ENCODE results near the gene ANGPTL4.

DNA sequence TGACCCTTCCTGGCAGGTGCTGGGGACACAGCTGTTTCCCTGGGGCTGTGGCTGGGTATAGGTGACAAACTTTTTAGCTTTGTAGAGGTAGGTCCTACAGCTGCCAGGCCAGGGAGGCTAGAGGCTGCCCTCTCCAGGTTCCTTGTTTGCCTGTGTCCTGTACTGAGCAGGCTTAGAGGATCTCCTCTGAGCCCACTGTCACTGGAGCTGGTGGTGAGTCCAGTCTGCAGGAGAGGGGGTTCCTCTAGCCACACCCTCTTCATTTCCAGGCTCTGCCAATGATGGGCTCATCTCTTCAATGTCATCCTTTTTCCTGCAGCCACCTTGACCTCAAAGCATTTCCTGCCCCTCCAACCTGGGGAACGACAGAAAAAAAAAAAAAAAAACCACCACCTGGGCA, 13.6 kb downstream of the ANGPTL4 start:
- TF ChIP-seq, protein P1, sequence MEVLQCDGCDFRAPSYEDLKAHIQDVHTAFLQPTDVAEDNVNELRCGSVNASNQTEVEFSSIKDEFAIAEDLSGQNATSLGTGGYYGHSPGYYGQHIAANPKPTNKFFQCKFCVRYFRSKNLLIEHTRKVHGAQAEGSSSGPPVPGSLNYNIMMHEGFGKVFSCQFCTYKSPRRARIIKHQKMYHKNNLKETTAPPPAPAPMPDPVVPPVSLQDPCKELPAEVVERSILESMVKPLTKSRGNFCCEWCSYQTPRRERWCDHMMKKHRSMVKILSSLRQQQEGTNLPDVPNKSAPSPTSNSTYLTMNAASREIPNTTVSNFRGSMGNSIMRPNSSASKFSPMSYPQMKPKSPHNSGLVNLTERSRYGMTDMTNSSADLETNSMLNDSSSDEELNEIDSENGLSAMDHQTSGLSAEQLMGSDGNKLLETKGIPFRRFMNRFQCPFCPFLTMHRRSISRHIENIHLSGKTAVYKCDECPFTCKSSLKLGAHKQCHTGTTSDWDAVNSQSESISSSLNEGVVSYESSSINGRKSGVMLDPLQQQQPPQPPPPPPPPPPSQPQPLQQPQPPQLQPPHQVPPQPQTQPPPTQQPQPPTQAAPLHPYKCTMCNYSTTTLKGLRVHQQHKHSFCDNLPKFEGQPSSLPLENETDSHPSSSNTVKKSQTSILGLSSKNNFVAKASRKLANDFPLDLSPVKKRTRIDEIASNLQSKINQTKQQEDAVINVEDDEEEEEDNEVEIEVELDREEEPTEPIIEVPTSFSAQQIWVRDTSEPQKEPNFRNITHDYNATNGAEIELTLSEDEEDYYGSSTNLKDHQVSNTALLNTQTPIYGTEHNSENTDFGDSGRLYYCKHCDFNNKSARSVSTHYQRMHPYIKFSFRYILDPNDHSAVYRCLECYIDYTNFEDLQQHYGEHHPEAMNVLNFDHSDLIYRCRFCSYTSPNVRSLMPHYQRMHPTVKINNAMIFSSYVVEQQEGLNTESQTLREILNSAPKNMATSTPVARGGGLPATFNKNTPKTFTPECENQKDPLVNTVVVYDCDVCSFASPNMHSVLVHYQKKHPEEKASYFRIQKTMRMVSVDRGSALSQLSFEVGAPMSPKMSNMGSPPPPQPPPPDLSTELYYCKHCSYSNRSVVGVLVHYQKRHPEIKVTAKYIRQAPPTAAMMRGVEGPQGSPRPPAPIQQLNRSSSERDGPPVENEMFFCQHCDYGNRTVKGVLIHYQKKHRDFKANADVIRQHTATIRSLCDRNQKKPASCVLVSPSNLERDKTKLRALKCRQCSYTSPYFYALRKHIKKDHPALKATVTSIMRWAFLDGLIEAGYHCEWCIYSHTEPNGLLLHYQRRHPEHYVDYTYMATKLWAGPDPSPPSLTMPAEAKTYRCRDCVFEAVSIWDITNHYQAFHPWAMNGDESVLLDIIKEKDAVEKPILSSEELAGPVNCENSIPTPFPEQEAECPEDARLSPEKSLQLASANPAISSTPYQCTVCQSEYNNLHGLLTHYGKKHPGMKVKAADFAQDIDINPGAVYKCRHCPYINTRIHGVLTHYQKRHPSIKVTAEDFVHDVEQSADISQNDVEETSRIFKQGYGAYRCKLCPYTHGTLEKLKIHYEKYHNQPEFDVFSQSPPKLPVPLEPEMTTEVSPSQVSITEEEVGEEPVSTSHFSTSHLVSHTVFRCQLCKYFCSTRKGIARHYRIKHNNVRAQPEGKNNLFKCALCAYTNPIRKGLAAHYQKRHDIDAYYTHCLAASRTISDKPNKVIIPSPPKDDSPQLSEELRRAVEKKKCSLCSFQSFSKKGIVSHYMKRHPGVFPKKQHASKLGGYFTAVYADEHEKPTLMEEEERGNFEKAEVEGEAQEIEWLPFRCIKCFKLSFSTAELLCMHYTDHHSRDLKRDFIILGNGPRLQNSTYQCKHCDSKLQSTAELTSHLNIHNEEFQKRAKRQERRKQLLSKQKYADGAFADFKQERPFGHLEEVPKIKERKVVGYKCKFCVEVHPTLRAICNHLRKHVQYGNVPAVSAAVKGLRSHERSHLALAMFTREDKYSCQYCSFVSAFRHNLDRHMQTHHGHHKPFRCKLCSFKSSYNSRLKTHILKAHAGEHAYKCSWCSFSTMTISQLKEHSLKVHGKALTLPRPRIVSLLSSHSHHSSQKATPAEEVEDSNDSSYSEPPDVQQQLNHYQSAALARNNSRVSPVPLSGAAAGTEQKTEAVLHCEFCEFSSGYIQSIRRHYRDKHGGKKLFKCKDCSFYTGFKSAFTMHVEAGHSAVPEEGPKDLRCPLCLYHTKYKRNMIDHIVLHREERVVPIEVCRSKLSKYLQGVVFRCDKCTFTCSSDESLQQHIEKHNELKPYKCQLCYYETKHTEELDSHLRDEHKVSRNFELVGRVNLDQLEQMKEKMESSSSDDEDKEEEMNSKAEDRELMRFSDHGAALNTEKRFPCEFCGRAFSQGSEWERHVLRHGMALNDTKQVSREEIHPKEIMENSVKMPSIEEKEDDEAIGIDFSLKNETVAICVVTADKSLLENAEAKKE (CRISPR knock-in tag; IDR thresholded peaks at IDR 0.05) = no peak
- TF ChIP-seq EZH2phosphoT487 (IDR thresholded peaks at IDR 0.05; ENCODE audit: unreplicated experiment) (no peak), EZH2 (IDR thresholded peaks at IDR 0.05; ENCODE audit: low read depth, unreplicated experiment) (no peak), CREB1 (CRISPR knock-in tag; IDR thresholded peaks at IDR 0.05; ENCODE audit: low read depth) (no peak)
- TF ChIP-seq, protein P2, sequence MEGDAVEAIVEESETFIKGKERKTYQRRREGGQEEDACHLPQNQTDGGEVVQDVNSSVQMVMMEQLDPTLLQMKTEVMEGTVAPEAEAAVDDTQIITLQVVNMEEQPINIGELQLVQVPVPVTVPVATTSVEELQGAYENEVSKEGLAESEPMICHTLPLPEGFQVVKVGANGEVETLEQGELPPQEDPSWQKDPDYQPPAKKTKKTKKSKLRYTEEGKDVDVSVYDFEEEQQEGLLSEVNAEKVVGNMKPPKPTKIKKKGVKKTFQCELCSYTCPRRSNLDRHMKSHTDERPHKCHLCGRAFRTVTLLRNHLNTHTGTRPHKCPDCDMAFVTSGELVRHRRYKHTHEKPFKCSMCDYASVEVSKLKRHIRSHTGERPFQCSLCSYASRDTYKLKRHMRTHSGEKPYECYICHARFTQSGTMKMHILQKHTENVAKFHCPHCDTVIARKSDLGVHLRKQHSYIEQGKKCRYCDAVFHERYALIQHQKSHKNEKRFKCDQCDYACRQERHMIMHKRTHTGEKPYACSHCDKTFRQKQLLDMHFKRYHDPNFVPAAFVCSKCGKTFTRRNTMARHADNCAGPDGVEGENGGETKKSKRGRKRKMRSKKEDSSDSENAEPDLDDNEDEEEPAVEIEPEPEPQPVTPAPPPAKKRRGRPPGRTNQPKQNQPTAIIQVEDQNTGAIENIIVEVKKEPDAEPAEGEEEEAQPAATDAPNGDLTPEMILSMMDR (conservative IDR thresholded peaks at IDR 0.05; ENCODE audit: low read depth in 2 of 2) = no peak

All from GM23338 (cell line).